Astrocyte of the spinal cord (primary cell): ENCODE measurements around the gene ACTR1B.

Source experiments
- DNase-seq: peaks from one replicate; pipeline ENCODE4 v3.0.0; 2011; ENCODE audit warnings: low read depth, low spot score
- H3K4me3 ChIP-seq: 2 replicates; pipeline ENCODE4 v1.5.1; 2011; ENCODE audit warnings: low read depth, mild to moderate bottlenecking, low read length, moderate library complexity
- CTCF ChIP-seq: IDR thresholded peaks from 2 replicates; pipeline ENCODE4 v1.5.1; 2012; ENCODE audit warnings: low read depth, mild to moderate bottlenecking, low read length, inconsistent platforms
- in situ Hi-C: cut with HindIII; loops from 2 replicates; pipeline ENCODE4 v1.10.0; 2017; ENCODE audit warnings: low sequenced_read_pairs

Gene ACTR1B

DNA sequence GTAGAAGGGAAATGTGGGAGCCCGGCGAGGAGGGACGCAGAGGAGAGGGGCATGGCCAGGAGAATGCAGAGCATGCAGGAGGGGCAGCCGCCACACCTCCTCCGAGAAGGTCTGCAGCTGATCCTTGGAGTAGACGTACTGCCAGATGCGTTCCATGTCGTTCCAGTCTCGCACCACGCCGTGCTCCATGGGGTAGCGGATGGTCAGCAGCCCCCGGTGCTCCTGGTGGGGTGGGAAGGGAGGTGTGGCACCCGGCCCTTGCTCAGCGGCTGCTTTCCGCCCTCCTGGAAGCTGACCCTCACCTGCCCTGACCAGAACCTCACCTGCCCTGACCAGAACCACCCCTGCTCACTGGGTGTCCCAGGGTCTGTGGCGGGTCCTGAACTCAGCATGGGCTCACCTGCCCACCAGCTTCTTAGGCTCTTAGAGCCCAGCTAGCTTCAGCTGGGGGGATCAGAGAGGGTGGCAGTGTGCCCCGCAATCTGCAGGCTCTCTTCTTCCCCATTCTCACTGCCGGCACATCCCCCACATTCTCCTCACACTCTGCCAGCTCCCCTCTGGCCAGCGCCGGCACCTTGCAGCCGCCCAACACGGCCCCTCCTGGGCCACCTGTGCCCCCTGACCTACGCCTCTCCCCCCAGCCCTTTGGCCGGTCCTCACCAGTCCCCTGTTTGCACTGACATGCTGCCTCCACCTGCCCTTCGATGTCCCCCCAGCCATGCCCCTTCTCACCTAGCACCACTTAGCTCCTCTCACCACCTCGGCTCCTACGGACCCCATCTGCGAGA lies 4.4 kb downstream of the ACTR1B start:
- no peak overlapping the region for H3K4me3 ChIP-seq
- in situ Hi-C loops = no loop called here
- TF ChIP-seq CTCF = no peak
- DNase-seq = no peak

DNA sequence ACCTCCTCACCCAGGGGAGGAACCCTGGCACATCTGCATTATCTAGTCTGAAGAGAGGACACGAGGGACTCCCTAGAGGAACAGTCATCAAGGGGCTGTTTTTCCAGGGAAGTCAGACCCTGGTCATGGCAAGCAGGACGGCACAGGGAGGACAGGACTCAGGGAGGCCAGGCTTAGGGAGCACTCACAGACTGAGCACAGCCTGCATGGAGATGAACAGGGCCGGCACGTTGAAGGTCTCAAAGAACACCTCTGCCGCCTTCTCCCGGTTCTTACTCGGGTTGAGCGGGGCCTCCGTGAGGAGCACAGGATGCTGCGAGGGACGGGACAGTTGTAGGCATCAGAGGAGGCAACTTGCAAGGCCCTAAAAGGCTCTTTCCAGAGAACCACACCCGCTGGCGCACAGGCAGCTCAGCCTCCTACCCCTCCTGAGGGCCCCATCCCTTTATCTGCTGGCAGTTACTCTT lies 5.1 kb downstream of the ACTR1B start:
- no peak overlapping the region for H3K4me3 ChIP-seq
- no peak for TF ChIP-seq CTCF
- in situ Hi-C loops = no loop called here
- no peak for DNase-seq

DNA sequence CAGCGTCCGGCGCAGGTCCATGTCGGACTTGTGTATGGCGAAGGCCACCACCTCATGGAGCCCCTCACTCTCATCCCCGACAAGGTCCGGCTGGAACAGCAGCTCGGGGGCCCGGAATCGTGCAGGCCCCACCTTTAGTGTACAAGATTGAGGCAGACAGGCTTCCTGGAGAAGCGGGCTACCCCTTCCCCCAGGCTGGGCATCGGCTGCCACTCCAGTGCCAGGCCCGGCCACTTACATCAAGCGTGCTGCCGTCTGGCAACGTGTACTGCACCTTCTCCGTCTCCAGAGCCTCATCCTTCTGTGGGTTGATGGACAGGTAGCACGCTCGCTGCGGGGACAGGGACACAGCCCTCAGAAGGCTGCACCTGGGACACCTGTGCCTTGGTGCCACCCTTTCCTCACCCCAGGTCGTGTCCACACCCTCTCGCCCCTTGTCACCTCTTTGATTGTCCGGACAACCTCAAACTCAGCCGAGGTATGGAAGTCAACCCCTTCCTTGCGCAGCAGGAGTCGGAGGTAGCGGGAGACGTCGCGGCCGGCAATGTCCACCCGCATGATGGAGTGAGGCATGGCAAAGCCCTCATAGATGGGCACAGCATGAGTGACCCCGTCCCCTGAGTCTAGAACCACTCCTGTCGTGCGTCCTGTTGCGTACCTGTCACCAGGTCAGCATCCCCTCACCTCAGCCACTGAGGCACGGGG lies 5.7 kb downstream of the ACTR1B start:
- in situ Hi-C loops = no loop called here
- no peak for DNase-seq
- no peak overlapping the region for H3K4me3 ChIP-seq
- no peak for TF ChIP-seq CTCF

- in situ Hi-C loops = no loop called here
- no peak overlapping the region for H3K4me3 ChIP-seq
- DNase-seq = no peak
- TF ChIP-seq CTCF = no peak
Observed at GRCh38 chr2:97656905-97657587, 6.8 kb downstream of the ACTR1B start.

DNA sequence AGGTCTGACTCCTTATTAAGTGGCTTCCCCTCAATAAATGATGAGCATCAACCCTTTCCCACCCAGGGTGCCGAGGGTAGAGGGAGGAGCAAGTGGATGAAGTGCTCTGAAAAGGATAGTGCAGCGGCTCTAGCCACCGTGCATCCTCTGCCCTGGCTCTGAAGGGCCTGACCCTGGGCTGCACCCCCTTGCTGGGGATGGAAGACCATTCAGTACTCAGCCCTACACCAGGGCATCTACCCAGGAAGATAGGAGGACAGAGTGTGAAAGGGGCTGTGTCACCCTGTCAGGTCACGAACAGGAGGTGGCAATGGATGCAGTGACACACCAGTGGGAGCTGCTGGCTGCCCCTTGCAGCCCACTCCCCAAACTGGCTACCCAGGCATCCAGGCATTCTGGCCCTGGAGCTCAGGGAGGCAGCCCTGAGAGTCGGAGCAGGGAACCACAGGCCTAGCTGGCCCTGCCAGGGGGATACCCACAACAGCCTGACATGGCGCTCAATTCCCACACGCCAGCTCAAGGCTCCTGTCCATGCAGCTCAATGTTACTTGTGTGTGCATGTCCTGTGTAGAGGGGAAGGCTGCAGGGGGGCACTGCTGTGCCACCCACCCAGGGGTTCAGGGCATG lies 7.6 kb downstream of the ACTR1B start:
- no peak for TF ChIP-seq CTCF
- in situ Hi-C loops = no loop called here
- DNase-seq = no peak
- no peak overlapping the region for H3K4me3 ChIP-seq

- DNase-seq = no peak
- in situ Hi-C loops = no loop called here
- no peak overlapping the region for H3K4me3 ChIP-seq
- no peak for TF ChIP-seq CTCF
Observed at GRCh38 chr2:97654791-97655190, 9.1 kb downstream of the ACTR1B start.
